HEK293T (cell line): ENCODE data around the gene LRIT1.

ENCODE experiments used
- CTCF ChIA-PET: fragments of 350-600 bp; formaldehyde crosslinking; extraction: SDS; loops from one replicate; lab custom pipeline; 2021; ENCODE audit warnings: antibody characterized with exemption, inconsistent platforms; lab: Yijun Ruan, JAX
- POLR2A ChIA-PET: fragments of 350-600 bp; formaldehyde crosslinking; extraction: SDS; loops from one replicate; lab custom pipeline; 2020; ENCODE audit warnings: antibody characterized with exemption, inconsistent platforms; lab: Yijun Ruan, JAX
- DNase-seq: peaks from one replicate; pipeline ENCODE4 v3.0.0; 2012; ENCODE audit warnings: mixed read lengths; ENCODE audit errors: extremely low spot score
- ARNT ChIP-seq: fragments of 450-650 bp; IDR thresholded peaks from 2 replicates; pipeline ENCODE4 v1.6.1; 2017; ENCODE audit warnings: mild to moderate bottlenecking
- BHLHE40 ChIP-seq: fragments of 450-650 bp; IDR thresholded peaks from 2 replicates; pipeline ENCODE4 v1.6.1; 2016; ENCODE audit warnings: mild to moderate bottlenecking, moderate library complexity, borderline replicate concordance
- CTBP1 ChIP-seq: fragments of 450-650 bp; IDR thresholded peaks from 2 replicates; pipeline ENCODE4 v1.6.1; 2016; ENCODE audit warnings: borderline replicate concordance
- ELF4 ChIP-seq: fragments of 450-650 bp; IDR thresholded peaks from 2 replicates; pipeline ENCODE4 v1.6.1; 2017; ENCODE audit warnings: antibody characterized with exemption
- FOXA1 ChIP-seq: fragments of 450-650 bp; IDR thresholded peaks from 2 replicates; pipeline ENCODE4 v1.6.1; 2016; ENCODE audit warnings: mild to moderate bottlenecking
- FOXK2 ChIP-seq: fragments of 450-650 bp; IDR thresholded peaks from 2 replicates; pipeline ENCODE4 v1.6.1; 2016; ENCODE audit warnings: mild to moderate bottlenecking
- FOXM1 ChIP-seq: fragments of 450-650 bp; IDR thresholded peaks from 2 replicates; pipeline ENCODE4 v1.6.1; 2017; ENCODE audit warnings: mild to moderate bottlenecking, borderline replicate concordance
- HDGF ChIP-seq: fragments of 450-650 bp; IDR thresholded peaks from 2 replicates; pipeline ENCODE4 v1.6.1; 2017; ENCODE audit warnings: antibody characterized with exemption, borderline replicate concordance
- L3MBTL2 ChIP-seq: fragments of 450-650 bp; conservative IDR thresholded peaks from 2 replicates; pipeline ENCODE4 v1.6.1; 2016; ENCODE audit warnings: mild to moderate bottlenecking
- LEF1 ChIP-seq: fragments of 450-650 bp; IDR thresholded peaks from 2 replicates; pipeline ENCODE4 v1.6.1; 2017; ENCODE audit warnings: mild to moderate bottlenecking, borderline replicate concordance
- NFRKB ChIP-seq: fragments of 450-650 bp; IDR thresholded peaks from 2 replicates; pipeline ENCODE4 v1.6.1; 2016; ENCODE audit warnings: mild to moderate bottlenecking, moderate library complexity
- SP1 ChIP-seq: fragments of 450-650 bp; IDR thresholded peaks from 2 replicates; pipeline ENCODE4 v1.6.1; 2017
- SUZ12 ChIP-seq: fragments of 450-650 bp; IDR thresholded peaks from 2 replicates; pipeline ENCODE4 v1.6.1; 2016; ENCODE audit warnings: mild to moderate bottlenecking
- TARDBP ChIP-seq: fragments of 450-650 bp; IDR thresholded peaks from 2 replicates; pipeline ENCODE4 v1.6.1; 2016
- ZNF384 ChIP-seq: fragments of 450-650 bp; IDR thresholded peaks from 2 replicates; pipeline ENCODE4 v1.6.1; 2016
- TF ChIP-seq, protein P1 (sequence below): fragments of 450-650 bp; IDR thresholded peaks from 2 replicates; pipeline ENCODE4 v1.6.1; 2016

LRIT1 gene

GRCh38 chr10:84195044-84195830, 46.1 kb downstream of the LRIT1 start:
- ChIA-PET CTCF (interaction anchor here (1.0 kb wide), 1 partner anchor 47 kb away, joined by 3 read pairs; no protein-coding TSS in a partner anchor), POLR2A (no interaction called here)
- TF ChIP-seq TARDBP (no peak), L3MBTL2 (no peak), ELF4 (no peak), ARNT (no peak), SP1 (no peak), NFRKB (no peak), SUZ12 (no peak), LEF1 (no peak), BHLHE40 (no peak), FOXK2 (no peak), ZNF384 (no peak), FOXA1 (no peak)
- TF ChIP-seq, protein P1, sequence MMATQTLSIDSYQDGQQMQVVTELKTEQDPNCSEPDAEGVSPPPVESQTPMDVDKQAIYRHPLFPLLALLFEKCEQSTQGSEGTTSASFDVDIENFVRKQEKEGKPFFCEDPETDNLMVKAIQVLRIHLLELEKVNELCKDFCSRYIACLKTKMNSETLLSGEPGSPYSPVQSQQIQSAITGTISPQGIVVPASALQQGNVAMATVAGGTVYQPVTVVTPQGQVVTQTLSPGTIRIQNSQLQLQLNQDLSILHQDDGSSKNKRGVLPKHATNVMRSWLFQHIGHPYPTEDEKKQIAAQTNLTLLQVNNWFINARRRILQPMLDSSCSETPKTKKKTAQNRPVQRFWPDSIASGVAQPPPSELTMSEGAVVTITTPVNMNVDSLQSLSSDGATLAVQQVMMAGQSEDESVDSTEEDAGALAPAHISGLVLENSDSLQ, result no peak
- no peak for DNase-seq

DNA sequence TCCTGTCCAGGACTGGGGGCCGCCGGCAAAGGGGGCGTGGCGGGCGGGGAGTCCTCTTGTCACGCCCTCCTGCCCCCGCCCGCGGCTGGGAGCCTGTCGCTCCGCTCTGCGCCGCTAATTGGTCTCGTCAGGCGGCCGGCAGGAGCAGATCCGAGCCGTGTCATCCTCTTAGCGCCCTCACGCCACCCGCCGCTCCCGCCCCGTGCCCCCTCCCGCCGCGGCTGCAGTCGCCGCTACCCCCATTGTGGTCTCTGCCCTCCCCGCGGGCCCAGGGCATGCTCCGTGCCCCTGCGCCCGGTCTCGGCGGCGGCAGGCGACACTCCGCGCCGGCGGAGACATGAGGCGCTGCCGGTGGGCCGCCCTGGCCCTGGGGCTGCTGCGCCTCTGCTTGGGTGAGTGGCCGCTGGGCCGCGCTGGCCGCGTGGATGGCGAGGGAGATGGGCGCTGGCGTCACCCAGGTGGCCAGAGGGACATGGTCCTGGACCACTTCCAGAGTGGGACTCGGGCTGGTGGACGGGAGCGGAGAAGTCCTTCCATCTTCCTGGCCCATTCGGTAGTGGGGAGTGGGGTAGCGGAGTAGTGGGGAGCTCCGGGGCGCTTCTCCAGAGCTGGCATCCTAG, 46.8 kb downstream of the LRIT1 start, which contains the start of gene CDHR1:
TSS of gene CDHR1 (plus strand) at position 114 of the 620 bp plus-strand sequence. CDS start at position 338, 224 bp downstream.
- no peak for TF ChIP-seq FOXK2
- no peak for TF ChIP-seq FOXA1
- no peak for TF ChIP-seq L3MBTL2
- no peak for TF ChIP-seq ZNF384
- TF ChIP-seq, protein P1, result no peak
- TF ChIP-seq ARNT, result no peak
- no peak for TF ChIP-seq SP1
- no peak for TF ChIP-seq FOXM1
- no peak for TF ChIP-seq NFRKB
- CTCF ChIA-PET, result no interaction called here
- POLR2A ChIA-PET, result no interaction called here
- DNase-seq, result peak; percentile 68

DNA sequence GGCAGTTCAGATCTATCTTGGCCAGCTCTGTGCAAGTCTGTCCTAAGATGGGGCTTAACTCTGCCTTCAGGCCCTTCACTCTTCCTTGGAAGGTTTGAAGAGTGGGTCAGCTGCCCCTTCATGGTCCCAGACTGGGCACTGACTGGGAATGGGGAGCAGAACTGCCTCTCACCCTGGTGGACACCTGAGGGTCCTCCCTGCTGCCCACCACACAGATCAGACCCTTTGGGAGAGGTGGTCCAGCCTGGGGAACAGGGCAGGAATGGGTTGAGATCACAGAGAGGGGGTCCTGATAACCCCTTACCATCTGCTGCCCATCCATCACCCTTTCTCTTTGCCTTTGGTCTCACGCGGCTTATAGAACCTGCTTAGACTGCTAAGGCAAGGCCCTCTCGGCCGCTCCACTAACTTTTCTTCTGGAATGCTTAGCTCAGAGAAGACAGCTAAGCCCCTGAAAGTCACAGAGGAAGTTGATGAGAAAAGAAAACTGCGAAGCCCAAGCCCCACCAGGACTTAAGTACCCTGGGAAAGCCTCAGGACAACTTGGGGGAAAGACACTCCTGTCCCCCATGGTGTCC, 47.4 kb downstream of the LRIT1 start:
- no peak for TF ChIP-seq TARDBP
- no peak for TF ChIP-seq SP1
- TF ChIP-seq ARNT, result no peak
- TF ChIP-seq FOXM1, result no peak
- TF ChIP-seq SUZ12, result no peak
- TF ChIP-seq LEF1, result no peak
- no peak for TF ChIP-seq BHLHE40
- TF ChIP-seq FOXK2, result no peak
- no peak for TF ChIP-seq ZNF384
- TF ChIP-seq L3MBTL2, result no peak
- no peak for TF ChIP-seq HDGF
- TF ChIP-seq ELF4, result no peak
- no peak for TF ChIP-seq CTBP1
- no peak for TF ChIP-seq NFRKB
- no peak for TF ChIP-seq FOXA1
- TF ChIP-seq, protein P1, result no peak
- CTCF ChIA-PET, result no interaction called here
- no peak for DNase-seq
- POLR2A ChIA-PET, result no interaction called here

DNA sequence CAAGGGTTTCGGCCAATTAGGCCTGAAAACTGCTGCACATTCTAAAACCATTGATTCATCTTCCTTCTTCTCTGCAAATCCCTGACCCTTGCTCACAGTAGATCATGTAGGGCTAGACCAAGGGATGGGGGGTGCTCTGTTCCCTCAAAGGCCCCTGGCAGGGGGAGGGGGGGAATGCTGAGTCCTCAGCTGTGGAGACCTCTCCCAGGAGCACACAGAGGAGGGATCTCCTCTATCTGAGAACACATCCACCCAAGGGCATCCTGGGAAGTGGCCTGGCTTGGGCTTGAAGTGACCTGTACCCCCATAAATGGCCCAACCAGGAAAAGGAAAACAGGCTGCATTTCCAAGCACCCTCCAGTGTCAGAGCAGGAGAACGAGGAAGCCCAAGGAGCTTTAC, 48.0 kb downstream of the LRIT1 start:
- ChIA-PET POLR2A (no interaction called here), CTCF (no interaction called here)

DNA sequence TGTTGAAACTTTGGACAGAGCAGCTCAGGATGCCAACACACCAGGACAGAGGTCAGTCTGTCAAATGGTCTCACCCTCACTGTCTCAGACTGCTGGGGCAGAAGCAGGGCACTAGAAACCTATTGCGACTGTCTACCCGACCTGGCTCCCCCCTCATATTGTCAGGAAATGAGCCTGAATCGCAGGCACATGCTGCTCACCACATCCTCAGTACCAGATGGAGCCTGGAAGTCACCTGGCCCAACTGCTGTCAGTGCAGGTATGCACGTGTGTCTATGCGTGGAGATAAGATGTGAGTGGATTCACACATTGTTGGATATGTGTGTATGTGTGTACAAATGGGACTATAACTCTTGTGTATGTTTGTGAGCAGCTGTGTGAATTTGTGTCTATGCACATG, 50.2 kb downstream of the LRIT1 start:
- no peak for TF ChIP-seq NFRKB
- TF ChIP-seq HDGF, result no peak
- TF ChIP-seq, protein P1, result no peak
- TF ChIP-seq CTBP1, result no peak
- TF ChIP-seq TARDBP, result no peak
- TF ChIP-seq BHLHE40, result no peak
- TF ChIP-seq LEF1, result no peak
- no peak for TF ChIP-seq SP1
- TF ChIP-seq ZNF384, result no peak
- no peak for TF ChIP-seq FOXM1
- TF ChIP-seq ARNT, result no peak
- no peak for TF ChIP-seq FOXK2
- no peak for TF ChIP-seq ELF4
- TF ChIP-seq SUZ12, result no peak
- TF ChIP-seq L3MBTL2, result no peak
- no peak for TF ChIP-seq FOXA1
- CTCF ChIA-PET, result no interaction called here
- DNase-seq, result no peak
- POLR2A ChIA-PET, result no interaction called here

More for the DNA sequence above, 48.0 kb downstream of the LRIT1 start:
- no peak for TF ChIP-seq LEF1
- no peak for TF ChIP-seq FOXM1
- no peak for TF ChIP-seq NFRKB
- TF ChIP-seq ZNF384, result no peak
- TF ChIP-seq HDGF, result no peak
- no peak for TF ChIP-seq ARNT
- no peak for TF ChIP-seq TARDBP
- no peak for TF ChIP-seq SP1
- no peak for TF ChIP-seq BHLHE40
- TF ChIP-seq, protein P1, result no peak
- no peak for TF ChIP-seq CTBP1
- no peak for TF ChIP-seq FOXK2
- TF ChIP-seq FOXA1, result no peak
- no peak for TF ChIP-seq L3MBTL2
- DNase-seq, result no peak
